WERI-Rb-1 (cell line): ENCODE results near the gene RNF135.
"Not testable (repeated sequence)": the region's sequence is repeated elsewhere in the genome, so short reads cannot be mapped to it uniquely, and the experiment has no call there.

Experiments
- DNase-seq: peaks from one replicate; pipeline ENCODE4 v3.0.0-alpha.2; 2020
- H3K27ac ChIP-seq: fragments of 250-450 bp; sonication (Bioruptor Pico); 2 replicates; pipeline ENCODE4 v1.5.1; 2020; ENCODE audit warnings: mild to moderate bottlenecking, moderate library complexity
- H3K27me3 ChIP-seq: fragments of 250-450 bp; sonication (Bioruptor Pico); 2 replicates; pipeline ENCODE4 v1.5.1; 2021; ENCODE audit warnings: mild to moderate bottlenecking, low read depth, moderate library complexity; ENCODE audit not compliant: insufficient read depth, severe bottlenecking
- H3K36me3 ChIP-seq: fragments of 250-450 bp; sonication (Bioruptor Pico); 2 replicates; pipeline ENCODE4 v1.5.1; 2020; ENCODE audit warnings: mild to moderate bottlenecking, moderate library complexity
- H3K4me3 ChIP-seq: 2 replicates; pipeline ENCODE4 v1.5.1; 2011; ENCODE audit warnings: low read depth, mild to moderate bottlenecking, control low read depth, low read length
- H3K9me3 ChIP-seq: fragments of 250-450 bp; sonication (Bioruptor Pico); 2 replicates; pipeline ENCODE4 v1.5.1; 2021; ENCODE audit warnings: mild to moderate bottlenecking, moderate library complexity; ENCODE audit not compliant: severe bottlenecking
- TF ChIP-seq, protein P1 (sequence below): IDR thresholded peaks from 2 replicates; pipeline ENCODE4 v1.5.1; 2011; ENCODE audit warnings: low read depth, mild to moderate bottlenecking, control low read depth, inconsistent platforms, low read length

RNF135 gene

DNA sequence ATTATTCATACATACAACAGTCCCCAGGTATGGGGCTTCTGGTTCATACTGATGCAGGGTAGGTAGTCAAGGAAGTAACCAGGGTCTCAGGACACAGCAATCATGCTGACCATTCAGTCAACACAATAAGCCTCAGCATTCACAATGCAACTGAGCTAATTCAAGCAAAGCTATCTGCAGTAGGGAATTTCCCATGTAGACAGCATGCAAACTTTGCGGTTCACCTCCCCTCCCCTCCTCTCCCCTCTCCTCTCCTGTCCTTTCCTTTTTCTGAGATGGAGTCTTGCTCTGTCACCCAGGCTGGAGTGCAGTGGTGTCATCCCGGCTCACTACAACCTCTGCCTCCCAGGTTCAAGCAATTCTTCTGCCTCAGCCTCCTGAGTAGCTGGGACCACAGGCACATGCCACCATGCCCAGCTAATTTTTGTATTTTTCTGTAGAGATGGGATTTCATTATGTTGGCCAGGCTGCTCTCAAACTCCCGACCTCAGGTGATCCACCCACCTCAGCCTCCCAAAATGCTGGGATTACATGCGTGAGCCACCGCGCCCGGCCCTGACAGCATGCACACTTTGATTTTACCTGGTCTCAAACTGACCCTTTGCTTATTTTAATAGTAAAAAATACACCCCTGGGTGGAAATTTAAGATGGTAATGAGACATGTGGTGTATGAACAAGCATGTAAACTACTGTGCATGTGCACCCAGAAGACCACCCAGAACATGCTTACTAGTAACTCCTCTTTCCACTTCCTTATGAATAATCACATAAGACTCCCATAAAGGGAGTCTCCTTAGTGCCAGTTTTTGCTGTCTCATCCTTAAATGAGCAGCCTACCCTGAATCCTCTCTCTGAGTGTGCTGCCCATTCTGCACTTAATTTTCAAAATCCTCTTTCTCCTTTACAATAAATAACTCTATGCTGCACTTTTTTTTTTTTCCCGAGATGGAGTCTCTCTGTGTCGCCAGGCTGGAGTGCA lies 9.3 kb upstream of the RNF135 start:
- Histone ChIP-seq H3K4me3 (no peak overlapping the region), H3K36me3 (no peaks in the 10 kb centered on the region), H3K27ac (no peak overlapping the region), H3K27me3 (no peaks in the 10 kb centered on the region), H3K9me3 (no peaks in the 10 kb centered on the region)
- TF ChIP-seq, protein P1, sequence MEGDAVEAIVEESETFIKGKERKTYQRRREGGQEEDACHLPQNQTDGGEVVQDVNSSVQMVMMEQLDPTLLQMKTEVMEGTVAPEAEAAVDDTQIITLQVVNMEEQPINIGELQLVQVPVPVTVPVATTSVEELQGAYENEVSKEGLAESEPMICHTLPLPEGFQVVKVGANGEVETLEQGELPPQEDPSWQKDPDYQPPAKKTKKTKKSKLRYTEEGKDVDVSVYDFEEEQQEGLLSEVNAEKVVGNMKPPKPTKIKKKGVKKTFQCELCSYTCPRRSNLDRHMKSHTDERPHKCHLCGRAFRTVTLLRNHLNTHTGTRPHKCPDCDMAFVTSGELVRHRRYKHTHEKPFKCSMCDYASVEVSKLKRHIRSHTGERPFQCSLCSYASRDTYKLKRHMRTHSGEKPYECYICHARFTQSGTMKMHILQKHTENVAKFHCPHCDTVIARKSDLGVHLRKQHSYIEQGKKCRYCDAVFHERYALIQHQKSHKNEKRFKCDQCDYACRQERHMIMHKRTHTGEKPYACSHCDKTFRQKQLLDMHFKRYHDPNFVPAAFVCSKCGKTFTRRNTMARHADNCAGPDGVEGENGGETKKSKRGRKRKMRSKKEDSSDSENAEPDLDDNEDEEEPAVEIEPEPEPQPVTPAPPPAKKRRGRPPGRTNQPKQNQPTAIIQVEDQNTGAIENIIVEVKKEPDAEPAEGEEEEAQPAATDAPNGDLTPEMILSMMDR = no peak
- no peak for DNase-seq

DNA sequence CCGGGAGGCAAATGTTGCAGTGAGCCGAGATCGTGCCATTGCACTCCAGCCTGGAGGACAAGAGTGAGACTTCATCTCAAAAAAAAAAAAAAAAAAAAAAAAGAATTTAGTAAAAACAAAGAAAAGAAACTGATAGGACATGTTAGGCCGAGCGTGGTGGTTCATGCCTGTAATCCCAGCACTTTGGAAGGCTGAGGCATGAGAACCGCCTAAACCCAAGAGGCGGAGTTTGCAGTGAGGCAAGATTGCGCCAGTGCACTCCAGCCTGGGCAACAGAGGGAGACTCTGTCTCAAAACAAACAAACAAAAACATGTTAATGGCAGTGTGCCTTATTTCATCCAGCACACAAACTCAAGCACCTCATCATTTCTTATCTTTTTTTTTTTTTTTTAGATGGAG lies 6.5 kb upstream of the RNF135 start:
- DNase-seq, H3K36me3 ChIP-seq, H3K27me3 ChIP-seq: not testable (repeated sequence)

DNA sequence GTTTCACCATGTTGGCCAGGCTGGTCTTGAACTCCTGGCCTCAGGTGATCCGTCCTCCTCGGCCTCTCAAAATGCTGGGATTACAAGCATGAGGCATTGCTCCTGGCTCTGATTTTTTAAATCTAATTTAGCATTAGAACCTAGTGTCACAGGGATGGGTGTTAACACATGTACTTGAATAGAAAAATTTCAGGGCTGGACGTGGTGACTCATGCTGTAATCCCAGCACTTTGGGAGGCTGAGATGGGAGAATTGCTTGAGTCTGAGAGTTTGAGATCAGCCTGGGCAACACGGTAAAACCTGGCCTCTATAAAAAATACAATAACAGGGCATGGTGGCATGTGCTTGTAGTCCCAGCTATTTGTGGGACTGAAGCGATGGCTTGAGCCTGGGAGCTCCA lies 6.0 kb upstream of the RNF135 start:
- Histone ChIP-seq H3K9me3 (no peaks in the 10 kb centered on the region), H3K27me3 (no peaks in the 10 kb centered on the region), H3K36me3 (no peaks in the 10 kb centered on the region), H3K4me3 (no peak overlapping the region), H3K27ac (no peak overlapping the region)
- no peak for DNase-seq
- TF ChIP-seq, protein P1 = no peak

More for the DNA sequence above, 6.5 kb upstream of the RNF135 start:
- not testable (repeated sequence) for H3K27ac ChIP-seq, H3K4me3 ChIP-seq, H3K9me3 ChIP-seq

DNA sequence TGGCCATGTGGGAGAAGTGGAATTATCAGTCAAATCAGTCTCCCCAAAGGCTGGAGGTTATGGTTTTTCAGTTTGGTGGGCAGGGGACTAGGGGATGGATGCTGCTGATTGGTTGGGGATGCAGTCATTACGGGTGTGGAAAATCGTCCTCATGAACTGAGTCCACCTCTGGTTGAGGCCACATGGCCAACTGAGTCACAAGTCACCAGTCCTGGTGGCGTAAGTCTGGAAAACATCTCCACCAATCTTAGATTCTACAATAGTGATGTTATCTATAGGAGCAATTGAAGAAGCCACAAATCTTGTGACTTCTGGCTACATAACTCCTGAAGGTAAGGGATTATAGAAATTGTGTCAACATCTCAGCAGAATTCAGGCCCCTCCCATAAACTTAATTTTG lies 5.2 kb upstream of the RNF135 start:
- TF ChIP-seq, protein P1 = no peak
- no peak overlapping the region for H3K4me3 ChIP-seq
- DNase-seq = no peak
- no peaks in the 10 kb centered on the region for H3K36me3 ChIP-seq
- H3K9me3 ChIP-seq = no peaks in the 10 kb centered on the region
- H3K27me3 ChIP-seq = no peaks in the 10 kb centered on the region
- H3K27ac ChIP-seq = no peak overlapping the region

DNA sequence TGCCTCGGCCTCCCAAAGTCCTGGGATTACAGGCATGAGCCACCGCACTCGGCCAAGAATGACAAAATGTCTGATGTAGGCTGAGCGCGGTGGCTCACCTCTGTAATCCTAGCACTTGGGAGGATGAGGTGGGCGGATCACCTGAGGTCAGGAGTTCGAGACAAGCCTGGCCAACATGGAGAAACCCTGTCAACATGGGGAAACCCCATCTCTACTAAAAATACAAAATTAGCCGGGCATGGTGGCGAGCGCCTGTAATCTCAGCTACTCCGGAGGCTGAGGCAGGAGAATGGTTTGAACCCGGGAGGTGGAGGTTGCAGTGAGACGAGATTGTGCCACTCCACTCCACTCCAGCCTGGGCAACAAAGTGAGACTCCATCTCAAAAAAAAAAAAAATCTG lies 2.9 kb upstream of the RNF135 start:
- H3K9me3 ChIP-seq, H3K27ac ChIP-seq, H3K27me3 ChIP-seq, H3K4me3 ChIP-seq, DNase-seq, H3K36me3 ChIP-seq: not testable (repeated sequence)

DNA sequence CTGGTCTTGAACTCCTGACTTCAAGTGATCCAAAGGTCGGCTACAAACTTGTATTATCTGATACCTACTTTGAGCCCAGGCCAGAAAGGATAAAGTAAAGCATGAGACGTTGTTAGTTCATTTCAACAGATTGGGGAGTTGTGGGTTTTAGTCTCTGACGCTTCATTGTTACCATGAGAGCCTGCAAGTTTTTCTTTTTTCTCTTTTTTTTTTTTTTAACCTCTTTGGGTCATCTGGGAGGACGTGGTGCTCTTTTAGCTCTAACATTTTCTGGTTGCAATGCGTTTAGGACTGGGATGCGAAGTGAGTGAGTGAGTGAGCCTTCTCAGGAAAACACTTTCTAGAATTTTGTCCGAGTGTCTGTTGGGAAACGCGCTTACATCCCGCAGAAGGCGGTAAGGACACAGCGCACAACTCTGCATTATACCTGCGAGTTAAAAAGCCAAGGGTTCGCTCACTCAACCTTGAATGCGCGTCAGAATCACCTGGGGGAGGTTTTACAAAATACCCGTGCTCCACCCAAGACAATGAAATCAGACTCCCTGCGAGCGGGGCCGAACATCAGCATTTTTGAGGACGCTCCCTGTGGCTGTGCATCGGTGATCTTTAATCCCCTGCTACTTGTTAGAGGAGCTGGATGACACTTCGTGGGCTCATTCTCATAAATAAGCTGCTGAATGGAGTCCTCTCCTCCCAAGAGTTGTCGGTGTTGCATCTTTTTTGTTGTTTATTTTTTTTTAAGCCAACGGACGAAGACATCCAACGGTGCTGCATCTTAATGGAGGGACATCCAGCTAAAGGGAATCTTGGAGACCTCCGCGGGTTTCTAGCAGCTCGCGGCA lies 629 bp upstream of the RNF135 start:
- DNase-seq = no peak
- Histone ChIP-seq H3K27ac (no peak overlapping the region), H3K4me3 (no peak overlapping the region), H3K36me3 (no peaks in the 10 kb centered on the region), H3K27me3 (no peaks in the 10 kb centered on the region), H3K9me3 (no peaks in the 10 kb centered on the region)
- TF ChIP-seq, protein P1 = no peak
